Lung microvascular endothelial cell (primary cell): ENCODE results near the gene TSPOAP1. TPM values are rescaled to one million over a fixed set of nuclear protein-coding genes. Genes with fewer than 3 reads are reported as not detected.

Experiments
- DNase-seq, 2 donors: peaks; one replicate each; pipeline versions ENCODE4 v3.0.0 to v3.0.0-alpha.2; 2010; ENCODE audit warnings: low read depth in 2 of 2
- total RNA-seq: library from RNA; depleted of rRNA; stranded (reverse); fragments of >200 nt; gene quantifications from 2 replicates; pipeline ENCODE4 v1.2.1, GENCODE V29; 2014

The TSPOAP1 gene
- total RNA-seq, 1 donor from 2014 or later: under 0.01 TPM

DNA sequence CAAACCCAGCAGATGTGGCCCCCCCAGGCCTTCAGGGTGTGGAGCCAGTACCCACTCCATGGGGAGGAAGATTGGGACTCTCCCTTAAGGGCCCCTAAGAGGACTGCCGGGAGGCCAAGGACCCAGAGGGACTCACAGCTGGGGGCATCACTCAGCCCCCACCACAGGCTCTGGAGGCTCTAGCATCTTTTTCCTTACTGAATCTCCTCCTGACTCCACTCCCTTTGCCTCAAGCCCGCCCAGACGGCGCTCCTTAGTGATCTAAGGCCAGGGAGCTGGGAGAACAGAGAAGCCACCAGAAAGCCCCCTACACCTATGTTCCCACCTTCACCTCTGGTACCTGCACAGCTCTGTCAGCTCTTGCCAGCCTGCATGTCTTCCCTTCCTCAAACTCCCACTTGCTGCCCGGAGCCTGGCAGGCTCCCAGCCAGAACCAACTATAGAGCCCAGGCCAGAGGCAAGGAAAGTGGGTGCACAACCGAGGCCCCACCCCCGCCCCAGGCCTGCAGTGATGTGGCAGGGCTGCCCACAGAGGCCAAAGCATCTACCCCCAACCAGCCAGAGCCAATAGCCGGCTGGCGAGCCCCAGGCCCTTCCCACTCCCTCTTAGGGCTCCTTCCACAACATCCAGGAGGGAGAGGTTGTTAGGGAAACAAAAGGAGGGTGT is 25.5 kb downstream of the TSPOAP1 start:
- DNase-seq: no peak

- no peak for DNase-seq
Measured at GRCh38 chr17:58302171-58302918, 26.2 kb downstream of the TSPOAP1 start.

GRCh38 chr17:58301504-58302150 is 27.0 kb downstream of the TSPOAP1 start:
- DNase-seq: no peak

- DNase-seq: no peak
Measured at GRCh38 chr17:58300336-58300735, 28.3 kb downstream of the TSPOAP1 start.

DNA sequence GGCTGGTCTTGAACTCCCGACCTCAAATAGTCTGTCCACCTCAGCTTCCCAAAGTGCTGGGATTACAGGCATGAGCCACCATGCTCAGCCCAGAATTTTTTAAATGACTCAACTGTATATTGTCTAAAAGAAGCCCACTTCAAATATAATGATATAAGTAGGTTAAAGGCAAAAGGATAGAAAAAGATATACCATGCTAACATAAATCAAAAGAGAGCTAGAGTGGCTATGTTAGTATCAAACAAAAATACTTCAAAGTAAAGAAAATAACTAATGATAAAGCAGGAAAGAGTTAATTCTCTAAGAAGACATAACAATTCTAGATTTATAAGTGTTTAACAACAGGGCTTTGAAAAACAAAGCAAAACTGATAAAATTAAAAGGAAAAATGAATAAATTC is 34.6 kb downstream of the TSPOAP1 start:
- DNase-seq: no peak

DNA sequence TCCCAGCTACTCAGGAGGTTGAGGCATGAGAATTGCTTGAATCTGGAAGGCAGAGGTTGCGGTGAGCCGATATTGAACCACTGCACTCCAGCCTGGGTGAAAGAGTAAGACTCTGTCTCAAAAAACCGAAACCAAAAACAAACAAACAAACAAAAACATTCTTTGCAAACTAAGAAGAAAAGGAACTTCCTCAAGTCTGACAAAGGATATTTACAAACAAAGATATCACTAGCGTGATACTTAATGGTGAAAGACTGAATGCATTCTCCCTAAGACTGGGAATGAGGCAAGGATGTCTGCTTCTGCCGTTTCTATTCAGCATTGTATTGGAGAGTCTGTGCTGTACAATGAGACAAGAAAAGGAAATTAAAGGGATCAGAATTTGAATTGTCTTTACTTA is 37.3 kb downstream of the TSPOAP1 start:
- no peak for DNase-seq

DNA sequence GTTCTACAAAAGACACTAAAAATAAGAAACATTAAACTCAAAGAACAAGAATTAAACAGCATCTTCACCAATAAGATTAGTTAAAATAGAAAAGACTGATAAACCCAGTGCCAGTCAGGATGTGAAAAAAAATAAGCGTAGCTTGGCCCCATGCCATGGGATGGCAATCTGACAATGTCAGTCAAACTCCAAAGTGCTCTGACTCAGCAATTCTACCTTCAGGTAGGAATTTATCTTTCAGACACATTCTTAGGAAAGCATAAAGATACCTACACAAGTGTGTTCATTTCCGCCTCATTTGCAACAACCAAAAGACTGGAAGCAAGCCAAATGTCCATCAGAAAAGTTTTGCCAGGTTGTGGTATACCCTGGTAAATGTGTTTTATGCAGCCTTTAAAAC is 38.7 kb downstream of the TSPOAP1 start:
- no peak for DNase-seq

DNA sequence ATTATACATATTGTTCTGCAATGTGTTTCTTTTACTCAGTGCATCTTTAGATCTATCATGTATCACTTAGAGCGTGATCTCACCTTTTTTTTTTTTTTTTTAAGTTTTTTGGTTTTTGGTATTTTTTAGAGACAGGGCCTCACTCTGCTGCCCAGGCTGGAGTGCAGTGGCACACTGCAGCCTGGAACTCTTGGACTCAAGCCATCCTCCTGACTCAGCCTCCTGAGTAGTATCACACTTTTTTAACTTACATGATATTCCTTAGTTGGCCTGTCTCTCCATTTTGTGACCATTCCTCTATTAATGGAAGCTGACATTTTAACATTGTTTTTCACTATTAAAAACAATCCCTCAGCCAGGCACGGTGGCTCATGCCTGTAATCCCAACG is 43.2 kb downstream of the TSPOAP1 start:
- DNase-seq: no peak

DNA sequence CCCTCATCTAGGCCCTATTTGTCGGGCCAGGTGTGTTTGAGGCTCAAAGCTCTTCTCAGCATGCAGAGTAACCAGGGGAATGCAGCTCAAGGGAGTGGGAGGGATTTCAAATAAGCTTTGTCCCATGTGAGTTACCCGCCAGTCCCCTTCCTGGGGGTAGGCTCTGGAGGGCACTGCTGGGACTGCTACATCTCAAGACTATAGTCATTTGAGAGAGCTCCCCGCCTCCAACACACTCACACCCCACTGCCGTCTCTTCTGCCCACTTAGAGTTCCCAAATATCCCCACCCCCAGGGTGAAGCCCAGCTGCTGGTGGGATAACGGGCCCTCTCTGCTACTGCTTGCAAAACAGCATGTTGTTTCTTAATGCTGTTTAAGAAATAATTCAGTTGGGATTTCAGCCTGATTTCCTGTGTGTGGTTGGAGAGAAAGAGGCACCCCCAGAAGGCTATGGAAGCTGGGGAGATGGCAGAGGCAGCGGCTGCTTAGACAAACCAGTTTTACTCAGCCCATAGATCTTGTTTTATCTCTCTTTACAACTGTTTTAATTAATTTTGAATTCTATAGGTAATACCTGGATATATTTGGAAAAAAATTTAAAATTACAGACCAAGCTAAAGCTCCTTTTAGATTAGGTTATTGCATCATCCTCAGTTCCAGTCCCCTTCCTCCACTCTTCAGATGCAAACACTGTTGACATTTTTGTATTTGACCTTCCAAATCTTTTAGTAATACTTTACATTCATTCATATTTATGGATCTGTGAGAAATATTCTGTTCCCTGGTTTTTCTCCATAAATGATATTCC is 43.8 kb downstream of the TSPOAP1 start:
- no peak for DNase-seq

- DNase-seq: no peak
Measured at GRCh38 chr17:58283674-58284612, 44.7 kb downstream of the TSPOAP1 start.

GRCh38 chr17:58282442-58282841 is 46.2 kb downstream of the TSPOAP1 start:
- DNase-seq: no peak

DNA sequence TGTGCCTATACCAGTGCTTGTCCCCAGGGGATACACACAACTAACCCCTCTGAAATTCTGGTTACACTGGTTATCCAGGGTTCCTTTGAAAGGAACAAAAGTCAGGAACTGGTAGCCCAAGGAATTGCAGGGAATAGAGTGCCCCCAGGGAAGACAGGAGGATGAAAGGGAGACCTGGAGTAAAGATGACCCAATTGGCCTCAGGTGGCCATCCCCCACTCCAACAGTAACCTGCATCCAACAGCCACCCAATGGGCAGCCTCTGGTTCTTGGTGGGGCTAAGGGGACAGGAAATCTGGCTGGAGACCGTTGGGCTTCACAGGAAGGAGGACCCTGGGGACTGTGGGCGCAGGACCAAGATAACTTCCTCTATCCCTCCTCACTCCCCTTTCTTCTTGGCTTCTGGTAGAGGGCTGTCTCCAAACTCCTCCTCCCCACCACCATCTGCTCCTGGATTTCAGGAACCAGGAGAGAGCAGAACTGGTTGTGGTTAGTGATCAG is 47.0 kb downstream of the TSPOAP1 start:
- DNase-seq: no peak

GRCh38 chr17:58280480-58281217 is 47.9 kb downstream of the TSPOAP1 start, which contains the start of gene MPO:
Gene MPO (minus strand): TSS chr17:58280935. CDS start chr17:58280758, 177 bp downstream.
- no peak for DNase-seq

GRCh38 chr17:58279736-58280479 is 48.7 kb downstream of the TSPOAP1 start:
- no peak for DNase-seq

GRCh38 chr17:58279016-58279711 is 49.4 kb downstream of the TSPOAP1 start:
- DNase-seq: peak; percentile 20 to 33

DNA sequence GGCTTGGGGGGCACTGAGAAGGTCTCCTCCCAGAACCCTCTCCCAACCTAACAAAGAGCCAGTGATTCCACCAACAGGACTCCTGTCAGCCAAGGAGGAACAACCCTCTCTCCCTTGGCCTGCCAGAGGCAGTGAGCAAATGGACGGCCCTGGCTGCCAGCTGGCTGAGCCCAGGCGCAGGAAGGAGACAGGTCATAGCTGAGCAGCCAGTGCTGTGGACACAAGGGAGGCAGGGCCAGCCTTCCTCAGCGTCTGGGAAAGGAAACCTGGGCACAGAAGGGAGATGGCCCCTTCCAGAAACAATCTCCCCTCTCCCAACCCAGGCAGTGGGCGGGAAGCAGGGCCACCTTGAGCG is 50.0 kb downstream of the TSPOAP1 start:
- DNase-seq: peak; percentile 16 to 25

DNA sequence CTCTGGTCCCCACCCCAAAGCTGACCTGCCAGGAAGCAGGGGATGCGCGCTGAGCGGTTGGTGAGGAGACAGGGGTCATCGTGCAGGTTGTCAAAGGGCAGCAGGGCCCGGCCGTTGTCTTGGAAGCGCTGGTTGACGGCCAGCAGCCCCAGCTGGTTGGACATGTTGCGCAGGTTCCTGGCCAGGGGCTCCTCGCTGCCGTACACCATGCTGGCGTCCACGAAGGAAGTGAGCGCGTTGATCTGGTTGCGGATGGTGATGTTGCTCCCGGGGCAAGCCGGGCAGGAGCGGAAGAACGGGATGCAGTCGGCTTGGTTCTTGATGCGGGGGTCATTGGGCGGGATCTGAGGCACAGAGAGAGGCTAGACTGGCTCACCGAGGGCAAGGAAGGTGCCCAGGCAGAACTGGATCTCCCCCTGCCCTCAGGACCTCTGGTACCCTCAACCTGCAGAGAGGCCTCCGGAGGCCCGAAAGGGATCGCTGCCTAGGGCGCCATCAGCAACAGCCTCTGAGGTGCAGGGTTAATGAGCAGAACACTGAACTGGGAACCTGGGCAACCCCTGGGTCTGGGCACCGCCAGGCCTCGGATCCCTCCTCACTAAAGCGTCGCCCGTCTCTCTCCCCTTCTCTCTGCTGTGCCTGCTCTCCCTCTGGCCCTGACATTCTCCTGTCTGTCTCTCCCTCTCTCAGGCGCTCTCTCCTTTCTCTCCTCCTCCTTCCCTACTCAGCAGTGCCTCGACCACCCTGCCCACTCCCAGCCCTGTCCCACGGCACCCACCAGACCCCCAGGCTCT is 50.6 kb downstream of the TSPOAP1 start:
- no peak for DNase-seq
